Activated CD4-positive, alpha-beta T cell treated with anti-CD3 and anti-CD28 coated beads, Interleukin-2, amount 50 U/mL, for 16 hours (primary cell): ENCODE measurements around the gene MEF2D.

Experiments used
- DNase-seq: peaks from one replicate; pipeline ENCODE4 v3.0.0-alpha.2; 2020

The MEF2D gene

DNA sequence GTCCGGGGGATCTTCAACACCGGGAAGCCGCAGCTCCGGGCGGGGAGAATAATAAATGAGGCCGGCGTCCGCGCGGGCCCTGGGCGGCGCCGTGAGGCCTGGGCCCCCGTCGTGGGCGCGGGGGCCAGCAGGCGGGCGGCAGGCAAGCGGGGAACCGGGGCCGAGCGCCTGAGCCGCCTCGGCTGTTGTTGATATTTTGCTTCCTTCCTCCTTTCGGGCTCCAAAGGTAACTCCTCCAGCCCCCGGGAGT is at the start of gene MEF2D:
MEF2D (minus strand) TSS at position 233 of the 250 bp plus-strand sequence. CDS start 17,483 bp downstream, outside the sequence.
- no peak for DNase-seq

DNA sequence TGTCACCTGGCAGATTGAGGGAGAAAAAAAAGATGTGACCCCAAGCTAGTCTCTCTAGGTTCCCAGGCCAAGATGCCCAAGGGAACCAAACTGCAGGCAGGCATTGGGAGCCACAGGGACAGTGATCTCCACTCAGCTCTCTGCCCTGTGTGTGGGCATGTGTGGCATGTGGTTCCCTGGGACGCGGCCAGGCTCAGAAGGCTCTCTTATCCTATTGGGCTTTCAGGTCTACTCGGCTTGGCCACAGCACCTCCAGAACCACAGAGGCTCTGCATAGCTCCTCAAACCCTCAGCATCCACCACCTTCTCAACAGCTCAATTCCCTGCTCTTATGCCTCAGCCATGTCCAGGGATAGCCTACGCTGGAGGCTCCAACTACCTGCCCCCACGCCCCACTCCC is 49.8 kb upstream of the MEF2D start:
- no peak for DNase-seq

DNA sequence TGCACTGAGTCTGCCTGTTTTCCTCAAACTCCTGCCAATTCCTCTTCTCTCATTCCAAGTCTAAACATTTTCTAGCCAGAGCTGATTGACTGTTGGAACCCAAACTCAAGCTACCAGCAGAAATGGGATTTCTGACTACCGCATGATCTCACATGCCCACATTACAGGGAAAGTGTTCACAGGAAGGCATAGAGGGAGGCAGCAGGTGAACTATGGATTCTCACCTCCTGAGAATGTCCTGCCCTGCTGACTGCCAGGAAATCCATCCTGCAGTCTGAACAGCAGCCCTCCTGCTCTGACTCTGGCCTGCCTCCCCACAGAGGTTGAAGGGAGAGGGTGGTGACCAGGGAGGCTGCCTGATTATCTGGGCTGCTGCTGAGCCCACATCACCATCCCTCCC is 49.3 kb upstream of the MEF2D start:
- no peak for DNase-seq

DNA sequence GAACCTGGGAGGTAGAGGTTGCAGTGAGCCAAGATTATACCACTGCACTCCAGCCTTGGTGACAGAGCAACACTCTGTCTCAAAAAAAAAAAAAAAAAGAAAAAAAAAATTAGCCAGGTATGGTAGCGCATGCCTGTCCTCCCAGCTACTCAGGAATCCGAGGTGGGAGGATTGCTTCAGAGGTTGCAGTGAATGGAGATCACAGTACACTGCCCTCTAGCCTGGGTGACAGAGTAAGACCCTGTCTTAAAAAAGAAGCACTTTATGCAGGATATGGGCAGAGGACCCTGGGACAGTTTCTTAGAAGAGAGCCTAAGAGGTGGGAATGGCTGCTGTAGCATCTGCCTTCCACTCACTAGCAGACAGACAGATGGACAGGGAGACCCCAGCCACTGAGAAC is 48.8 kb upstream of the MEF2D start:
- DNase-seq = no peak

DNA sequence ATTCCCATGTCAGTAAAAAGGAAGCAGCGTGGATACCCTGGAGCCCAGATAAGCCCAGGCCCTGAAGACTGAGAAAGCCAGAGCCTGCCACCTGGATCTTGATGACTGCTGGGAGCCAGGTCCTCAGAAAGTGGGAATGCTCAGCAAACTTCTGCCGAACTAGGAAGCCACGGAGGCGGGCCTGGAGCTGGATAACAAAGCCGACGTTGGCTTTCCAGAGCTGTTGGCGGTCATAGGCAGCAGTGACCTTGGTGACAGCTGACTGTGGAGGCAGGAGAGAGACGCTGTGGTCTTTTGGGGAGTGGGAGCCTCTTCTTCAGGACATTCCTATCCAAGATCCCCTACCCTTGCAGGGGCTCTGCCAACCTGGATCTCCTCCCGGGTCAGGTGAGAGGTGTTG is 47.4 kb upstream of the MEF2D start:
- no peak for DNase-seq

DNA sequence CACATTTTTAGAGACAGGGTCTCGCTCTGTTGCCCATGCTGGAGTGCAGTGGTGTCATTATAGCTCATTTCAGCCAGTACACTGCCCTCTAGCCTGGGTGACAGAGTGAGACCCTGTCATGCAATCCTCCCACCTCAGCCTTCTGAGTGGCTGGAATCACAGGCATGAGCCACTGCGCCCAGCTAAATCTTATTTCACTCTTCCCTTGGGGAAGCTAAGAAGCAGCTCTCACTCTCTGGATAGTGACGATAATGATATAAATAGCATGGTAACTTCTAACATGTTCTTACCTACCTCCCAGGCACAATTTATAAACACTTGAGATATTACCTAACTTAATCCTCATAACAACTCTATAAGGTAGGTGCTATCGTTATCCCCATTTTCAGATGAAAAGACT is 46.9 kb upstream of the MEF2D start:
- DNase-seq = no peak

DNA sequence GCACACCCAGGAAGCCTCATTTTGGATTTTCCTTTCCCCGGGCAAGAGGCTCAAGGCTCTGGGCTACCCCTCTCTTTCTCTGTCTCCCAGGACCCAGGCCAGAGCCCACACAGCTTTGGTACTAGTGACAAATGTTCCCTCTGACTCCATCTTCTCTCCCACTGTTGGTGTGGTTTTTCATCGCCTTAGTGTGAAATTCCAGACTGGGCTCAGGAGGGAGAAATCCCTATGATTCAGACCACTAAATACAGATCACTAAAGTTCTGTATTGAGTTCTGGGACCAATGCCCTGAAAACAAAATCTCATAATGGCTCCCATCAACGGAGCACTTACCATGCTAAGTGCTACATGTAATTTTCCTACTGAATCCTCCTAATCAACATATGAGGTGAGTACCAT is 45.7 kb upstream of the MEF2D start:
- no peak for DNase-seq

DNA sequence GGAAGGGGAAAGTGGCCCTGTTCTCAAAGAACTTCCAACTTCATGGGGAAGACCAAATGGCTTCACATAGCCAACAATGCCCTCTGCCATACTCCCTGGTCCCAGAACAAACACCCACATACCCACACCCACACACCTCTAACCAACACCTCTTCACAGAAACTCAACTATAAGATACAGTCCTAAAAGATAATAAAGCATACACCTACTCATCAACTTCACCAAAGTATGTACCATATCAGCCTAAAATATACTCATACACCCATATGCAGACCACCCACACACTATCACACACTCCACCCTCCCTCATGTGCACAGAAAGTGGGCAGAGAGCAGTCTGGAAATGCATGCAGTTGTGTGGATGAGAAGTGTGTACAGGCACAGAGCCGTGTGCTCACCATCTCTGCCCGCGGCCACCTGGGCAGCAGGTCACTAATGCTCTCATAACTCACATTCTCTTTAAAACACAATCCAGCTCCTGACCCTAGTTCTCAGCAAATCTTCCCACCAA is 44.1 kb upstream of the MEF2D start:
- no peak for DNase-seq

DNA sequence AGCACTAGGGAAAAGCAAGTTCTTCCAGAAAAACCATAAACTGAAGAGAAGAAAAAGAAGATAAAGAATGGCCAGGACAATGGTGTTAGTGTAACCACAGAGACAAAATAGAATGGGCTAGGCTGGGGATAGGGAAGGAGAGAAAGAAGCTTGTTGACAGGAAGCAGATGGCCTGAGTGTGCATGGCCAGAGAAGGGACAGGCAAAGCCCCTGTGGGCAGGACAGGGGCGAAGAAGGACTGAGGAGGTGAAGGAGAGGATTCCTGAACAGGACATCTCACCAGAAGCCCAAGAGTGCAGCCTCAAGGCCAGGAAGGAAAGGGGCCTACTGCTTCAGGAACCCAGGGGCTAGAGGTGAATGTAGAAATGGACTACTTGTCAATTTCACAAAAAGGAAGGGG is 42.5 kb upstream of the MEF2D start:
- no peak for DNase-seq

DNA sequence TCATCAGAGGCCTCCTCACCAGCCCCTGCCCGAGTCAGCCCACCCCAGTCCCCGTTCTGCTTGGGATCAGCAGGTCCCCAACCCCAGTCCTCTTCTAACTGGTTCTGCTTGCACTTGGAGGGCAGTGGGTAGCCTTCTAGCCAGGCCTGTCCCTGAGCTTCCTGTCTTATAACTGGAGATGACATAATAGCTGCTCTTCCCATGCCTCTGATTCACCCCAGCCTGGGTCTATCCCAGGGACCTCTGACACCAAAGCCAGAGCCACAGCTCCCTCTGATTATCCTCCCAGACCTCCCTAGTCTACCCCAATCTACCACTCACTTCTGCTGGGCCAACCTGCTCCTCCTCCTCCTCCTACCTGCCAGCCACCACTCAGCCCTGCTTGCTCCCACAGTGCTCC is 40.4 kb upstream of the MEF2D start:
- no peak for DNase-seq

DNA sequence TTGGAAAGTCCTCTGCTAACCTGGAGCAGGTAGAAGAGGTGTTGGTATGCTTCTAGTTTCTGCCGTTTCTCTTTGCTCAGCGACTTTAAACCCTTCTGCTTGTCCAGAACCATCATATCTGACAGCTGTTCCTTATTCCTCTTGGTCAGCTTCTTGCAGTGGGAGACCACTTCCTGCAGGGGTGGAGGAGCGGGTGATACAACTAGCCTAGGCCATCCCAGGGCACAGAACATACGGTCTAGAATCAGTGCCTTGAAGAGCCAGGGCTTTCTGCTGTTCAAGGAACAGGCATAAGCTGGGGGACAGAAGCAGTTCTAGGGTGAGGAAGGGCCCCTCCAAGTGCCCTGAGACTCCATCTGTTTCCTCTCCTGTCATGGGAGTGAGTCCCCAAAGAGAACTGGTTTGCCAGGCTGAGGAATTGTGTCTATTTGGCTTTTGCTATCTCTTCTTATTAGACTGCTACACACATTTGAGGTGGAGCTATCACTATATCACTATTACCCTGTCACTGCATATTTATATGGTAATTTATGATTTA is 39.3 kb upstream of the MEF2D start:
- no peak for DNase-seq

DNA sequence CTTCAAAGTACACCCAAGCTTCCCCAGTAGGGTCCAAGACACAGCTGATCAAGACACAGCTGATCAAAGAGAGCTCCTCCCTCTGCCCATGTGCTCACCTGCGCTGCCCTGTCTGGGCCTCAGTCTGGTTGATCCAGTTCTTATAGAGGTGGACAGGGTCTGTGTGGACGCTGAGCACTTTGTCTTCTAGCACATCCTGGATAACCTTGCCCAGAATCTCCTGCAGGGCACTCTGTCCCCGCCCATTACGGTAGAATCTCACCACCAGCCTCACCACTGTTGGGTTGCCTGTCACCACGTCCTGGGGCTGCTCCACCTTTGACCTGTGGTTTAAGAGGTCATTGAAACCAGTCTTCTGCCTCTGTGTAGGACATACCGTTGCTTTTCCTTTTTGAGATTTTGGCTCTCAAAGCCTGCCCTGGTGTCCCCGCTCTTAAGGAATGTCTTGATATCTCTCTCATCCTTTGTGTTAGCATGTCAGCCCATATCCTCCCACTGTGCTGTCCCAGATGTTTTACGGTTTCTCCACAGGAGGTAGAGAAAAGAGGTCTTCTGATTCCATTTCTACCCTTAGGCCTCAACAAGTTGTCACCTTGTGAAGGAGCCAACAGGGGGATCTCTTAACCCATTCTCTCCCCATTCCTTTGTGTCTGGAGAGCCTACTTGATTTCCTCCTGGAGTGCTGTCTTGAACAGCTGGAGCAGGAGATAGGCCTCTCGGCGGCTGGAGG is 38.3 kb upstream of the MEF2D start:
- no peak for DNase-seq

DNA sequence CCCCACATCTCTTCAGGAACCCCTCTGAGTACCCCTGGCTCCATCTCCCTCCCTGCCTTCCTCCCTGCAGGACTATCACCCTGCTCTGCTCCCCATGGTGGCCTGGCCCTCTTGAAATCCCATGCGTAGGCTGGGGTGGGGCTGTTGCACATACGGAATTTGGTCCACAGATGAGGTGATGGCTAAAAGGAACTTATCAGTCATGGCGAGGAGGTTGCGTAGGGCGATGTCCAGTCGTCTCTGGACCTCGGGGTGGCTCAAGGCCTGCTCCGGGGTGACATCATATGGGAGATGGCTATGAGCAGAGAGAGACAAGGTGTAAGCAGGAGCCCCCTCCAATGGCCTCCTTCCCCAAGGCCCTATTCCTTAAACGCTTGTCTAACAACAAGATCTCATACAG is 36.5 kb upstream of the MEF2D start:
- no peak for DNase-seq

DNA sequence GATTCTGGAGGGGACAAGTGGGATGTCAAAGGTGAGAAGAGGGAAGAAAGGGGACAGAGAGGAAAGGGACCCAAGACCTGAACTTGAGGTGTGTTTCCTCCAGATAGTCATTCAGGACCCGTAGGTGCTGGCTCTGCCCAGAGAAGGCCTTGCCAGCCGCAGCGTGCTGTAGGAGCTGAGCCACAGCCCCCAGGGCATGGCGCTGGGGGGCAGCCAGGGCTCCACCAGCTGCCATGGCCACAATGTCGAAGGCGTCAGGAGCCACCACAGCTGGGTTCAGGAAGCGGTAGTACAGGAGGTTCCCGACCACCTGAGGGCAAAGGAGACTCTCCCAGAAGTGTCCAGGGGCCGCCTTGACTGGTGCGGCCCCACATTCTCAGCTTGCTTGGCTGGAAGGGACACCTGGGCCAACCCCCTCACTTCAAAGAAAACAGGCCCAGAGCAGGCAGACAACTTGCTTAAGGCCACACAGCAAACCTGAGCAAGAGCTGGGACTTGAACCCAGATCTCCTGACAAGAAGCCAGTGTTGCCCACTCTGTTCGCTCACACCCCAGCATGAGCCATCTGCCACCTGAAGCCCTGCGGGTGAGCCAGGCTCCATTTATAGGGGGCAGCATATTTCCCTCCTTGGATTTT is 34.0 kb upstream of the MEF2D start:
- no peak for DNase-seq

DNA sequence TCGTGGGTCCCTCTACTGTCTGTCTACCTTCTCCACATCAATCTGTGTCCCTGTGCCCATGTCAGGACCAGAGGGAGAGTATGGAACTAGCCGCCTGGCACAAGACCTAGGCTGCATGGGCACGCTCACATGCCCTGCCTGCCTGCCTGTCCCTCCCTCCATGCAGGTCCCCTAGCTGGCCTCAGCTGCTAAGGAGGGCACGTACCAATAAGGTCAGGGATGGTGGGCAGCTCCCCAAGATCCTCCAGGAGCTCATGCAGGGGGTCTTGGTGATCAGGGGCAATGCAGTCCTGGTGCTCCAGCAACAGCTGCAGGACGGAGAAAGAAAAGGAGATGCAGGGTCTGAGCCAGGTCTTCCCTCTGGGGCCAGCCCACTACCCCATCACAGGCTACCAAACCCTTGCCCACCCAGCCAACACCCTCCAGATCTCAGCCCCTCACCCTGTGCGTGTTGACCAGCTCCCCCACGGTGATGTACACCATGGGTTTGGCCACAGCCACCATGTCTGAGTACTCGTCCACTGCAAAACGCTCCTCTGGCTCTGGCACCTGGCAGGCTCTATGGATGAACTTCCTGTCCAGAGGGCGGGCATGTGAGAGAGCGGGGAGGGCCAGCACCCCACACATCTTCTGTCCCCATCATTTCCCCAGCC is 33.1 kb upstream of the MEF2D start:
- DNase-seq = no peak

DNA sequence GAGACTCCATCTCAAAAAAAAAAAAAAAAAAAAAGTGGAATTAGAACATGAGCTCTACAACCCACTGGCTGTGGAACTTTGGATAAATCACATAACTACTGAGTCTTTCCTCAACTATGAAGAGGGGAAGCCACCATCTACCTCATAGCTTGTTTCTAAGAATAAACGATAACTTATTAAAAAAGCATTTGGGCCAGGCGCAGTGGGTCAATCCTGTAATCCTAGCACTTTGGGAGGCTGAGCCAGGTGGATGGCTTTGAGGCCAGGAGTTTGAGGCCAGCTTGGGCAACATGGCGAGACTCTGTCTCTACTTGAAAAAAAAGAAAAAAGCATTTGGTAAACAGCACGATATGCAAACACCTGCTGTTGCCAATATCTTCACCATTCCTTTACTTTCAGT is 31.8 kb upstream of the MEF2D start:
- no peak for DNase-seq

DNA sequence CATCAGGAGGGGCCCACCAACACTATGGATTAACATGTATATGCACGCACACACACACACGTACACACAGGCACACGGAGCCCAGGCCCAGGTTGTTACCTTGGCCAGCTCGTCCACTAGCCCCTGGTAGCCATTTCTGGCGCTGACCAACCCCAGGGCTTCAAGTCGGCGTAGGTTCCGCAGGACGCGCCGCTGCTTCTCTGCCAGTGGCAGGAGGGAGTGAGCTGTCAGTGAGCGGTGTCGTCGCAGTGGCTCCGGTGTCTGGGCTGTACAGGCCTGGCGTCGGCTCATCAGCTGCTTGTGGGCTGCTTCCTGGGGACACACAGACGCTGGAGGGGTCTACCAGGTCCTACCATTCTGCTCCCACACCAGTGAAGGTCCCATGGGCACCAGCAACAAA is 29.4 kb upstream of the MEF2D start:
- DNase-seq = no peak

DNA sequence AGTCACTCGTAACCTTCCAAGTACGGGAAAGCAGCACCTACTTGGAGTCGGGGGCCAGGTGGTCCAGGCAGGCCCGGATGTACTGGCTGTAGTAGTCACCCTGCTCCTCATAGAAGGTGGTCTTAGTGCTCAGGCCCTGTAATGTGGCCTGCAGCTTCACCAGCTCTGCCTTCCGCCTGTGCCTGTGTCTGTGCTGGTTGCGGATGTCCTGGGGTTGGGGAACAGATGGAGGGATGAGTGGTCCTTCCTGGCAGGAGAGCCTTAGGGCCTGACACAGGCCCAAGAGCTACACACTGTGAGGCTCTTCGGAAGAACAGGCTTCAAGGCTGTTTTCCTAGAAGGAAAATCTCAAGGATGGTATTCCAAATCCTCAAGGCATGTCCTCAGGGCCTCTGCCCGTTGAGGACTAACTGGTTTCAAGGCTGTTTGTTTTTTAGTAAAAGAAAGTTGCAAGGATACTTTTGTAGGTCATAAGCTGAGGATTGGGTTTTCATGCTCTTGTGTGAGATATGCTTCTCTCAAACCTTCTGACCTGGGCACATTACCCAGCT is 28.4 kb upstream of the MEF2D start:
- no peak for DNase-seq

DNA sequence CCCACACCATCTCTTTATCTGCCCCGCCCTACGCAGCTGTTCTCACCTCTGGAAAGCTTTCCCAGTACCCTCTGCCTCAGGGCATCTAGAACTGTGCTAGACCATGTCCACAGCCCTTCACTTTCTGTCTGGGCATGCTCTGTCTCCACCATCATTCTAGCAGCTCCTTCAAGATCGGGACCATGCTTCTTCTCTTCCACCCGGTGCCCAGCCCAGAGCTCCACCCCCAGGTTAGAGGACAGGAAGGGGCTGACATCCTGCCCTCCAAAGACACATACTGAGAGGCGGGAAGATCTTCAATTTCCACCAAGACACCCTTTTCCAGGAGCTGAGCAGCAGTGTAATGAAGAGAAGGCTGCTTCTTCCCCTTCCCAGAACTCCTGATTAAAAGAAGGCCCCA is 27.7 kb upstream of the MEF2D start:
- no peak for DNase-seq

DNA sequence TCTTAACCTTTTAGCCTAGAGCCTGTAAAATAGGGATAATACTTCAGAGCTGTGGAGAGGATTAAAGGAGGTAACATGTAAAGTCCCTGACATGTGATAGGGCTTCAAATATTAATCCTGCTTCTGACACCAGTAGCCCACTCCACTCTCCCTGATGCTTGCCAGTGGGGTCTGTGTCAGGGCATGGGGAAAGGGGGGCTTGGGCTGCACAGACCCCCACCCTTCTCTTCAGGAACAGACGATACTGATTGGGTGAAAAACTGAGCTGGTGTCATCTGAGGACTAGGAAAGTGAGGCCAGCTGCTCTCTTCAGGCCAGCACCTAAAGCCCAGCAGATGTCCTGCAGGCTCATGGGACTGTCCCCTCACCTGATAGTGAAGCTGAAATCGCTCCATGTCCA is 27.0 kb upstream of the MEF2D start:
- no peak for DNase-seq

DNA sequence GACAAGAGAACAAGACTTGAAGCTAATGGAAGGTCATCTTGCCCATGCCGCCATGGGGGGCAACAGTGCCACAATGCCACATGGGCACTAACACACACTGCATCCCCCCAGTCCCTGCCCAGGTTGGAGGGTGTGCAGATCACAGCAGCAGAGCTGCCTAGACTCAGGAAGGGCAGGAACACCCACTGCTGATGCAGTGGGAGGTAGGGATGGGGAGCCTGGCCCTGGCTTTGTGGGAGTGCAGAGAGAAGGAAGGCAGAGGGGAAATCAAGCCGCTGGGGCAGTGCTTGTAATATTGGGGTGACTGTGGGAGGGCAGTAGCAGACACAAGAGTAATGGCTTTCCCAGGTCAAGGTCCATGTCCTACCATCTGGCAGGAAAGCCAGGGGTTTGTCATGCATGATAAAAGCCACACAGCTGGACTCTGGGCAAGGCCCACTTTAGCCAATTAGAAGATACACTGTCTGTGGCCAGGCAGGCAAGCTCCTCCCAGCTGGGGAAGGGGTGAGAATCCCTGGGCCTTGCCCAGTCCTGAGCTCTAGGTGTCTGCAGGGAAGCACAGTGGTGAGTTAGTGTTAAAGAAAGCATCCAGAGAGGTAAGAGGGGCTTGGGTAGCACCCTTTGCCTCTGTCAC is 25.4 kb upstream of the MEF2D start:
- no peak for DNase-seq

DNA sequence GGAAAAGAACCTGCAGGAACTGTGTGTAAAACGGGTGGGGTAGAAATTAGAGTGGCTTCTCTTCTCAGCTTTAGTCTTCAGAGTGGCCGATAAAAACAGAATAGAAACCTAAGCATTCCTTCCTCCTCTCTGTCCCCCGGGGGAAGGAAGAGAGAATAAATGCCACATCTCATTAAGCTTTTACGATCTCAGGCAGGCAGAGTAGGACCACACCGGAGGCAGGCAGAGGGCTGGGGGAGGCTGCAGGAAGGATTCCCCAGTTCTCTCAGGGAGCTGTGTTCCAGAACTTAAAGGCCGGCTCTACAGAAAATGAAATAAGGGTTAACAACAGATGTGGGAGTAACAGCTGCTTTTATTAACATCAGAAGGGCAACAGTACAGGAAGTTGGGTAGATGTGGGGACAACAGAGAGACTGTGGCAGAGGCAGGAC is 24.5 kb upstream of the MEF2D start:
- no peak for DNase-seq

DNA sequence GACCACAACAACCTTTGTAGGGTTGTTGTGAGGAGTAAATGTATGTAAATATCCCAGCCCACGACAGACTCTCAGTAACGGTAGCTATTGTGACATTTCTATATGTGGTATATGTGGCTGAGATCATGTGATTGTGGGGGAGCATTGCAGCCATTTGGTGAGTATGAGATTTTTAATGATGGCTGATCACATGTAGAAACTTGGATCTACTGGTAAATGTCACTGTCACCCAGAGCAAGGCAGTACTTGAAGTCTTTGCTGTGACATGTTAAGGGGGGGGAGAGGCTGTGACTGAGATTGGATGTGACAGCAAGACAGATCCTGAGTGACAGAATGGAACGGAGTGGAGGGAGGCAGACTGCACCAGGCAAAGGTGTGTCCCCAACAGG is 23.9 kb upstream of the MEF2D start:
- DNase-seq = peak; percentile 24
